ENCODE measurements around the gene CENPI. TPM values are rescaled to one million over a fixed set of nuclear protein-coding genes. Genes with fewer than 3 reads are reported as not detected.
A peak's percentile ranks its signal among the peaks of the same experiment; 100 is the strongest.

Gene CENPI
- total and polyA plus RNA-seq, 2 of the 13 experiments (the other 11 are each of a cell fraction or from before 2014, with no cell fraction given): 5.1 to 26.5 TPM

DNA sequence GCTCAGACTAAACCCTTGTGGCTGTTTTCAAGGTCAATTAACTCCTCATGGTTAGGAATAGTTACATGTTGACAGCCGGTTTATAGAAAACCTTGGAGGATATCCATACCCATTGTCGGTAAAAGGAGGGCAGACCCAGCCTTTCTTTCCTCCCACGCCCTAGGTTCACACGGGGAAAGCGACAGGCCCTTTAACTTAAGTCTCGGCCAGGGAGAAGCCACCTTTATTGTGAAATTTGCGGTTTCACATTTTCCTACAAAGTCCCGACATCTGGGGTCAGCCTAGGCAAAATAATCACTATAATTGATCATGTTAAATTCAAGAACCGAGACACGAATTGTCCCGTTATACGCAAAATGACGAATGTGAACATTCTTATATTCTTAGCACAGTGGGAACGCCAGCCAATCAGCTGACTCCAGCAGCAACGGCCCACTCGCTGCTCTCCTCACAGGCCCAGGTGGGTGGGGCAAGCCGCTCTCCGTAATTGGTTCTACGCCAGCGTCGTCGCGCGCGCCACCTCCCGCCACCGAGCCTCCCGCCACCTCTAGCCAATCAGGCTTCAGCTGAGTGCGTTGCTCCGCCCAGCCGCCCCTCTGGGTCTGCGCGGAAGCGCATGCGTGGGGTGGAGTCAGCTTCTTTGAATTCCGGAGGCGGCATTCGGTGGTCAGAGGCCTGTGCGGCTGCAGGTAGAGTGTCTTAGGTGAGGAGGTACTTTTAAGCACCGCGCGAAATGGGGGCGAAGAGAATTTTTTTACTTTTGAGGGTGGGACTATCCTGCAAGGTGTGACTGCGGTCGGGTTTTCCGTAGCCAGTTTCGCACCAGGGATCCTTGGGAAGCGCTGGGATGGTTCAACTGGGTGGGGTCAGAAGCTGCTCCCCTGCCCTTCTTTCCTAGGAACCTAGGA lies at the start of gene CENPI (continued):
- TF ChIP-seq, protein P1, sequence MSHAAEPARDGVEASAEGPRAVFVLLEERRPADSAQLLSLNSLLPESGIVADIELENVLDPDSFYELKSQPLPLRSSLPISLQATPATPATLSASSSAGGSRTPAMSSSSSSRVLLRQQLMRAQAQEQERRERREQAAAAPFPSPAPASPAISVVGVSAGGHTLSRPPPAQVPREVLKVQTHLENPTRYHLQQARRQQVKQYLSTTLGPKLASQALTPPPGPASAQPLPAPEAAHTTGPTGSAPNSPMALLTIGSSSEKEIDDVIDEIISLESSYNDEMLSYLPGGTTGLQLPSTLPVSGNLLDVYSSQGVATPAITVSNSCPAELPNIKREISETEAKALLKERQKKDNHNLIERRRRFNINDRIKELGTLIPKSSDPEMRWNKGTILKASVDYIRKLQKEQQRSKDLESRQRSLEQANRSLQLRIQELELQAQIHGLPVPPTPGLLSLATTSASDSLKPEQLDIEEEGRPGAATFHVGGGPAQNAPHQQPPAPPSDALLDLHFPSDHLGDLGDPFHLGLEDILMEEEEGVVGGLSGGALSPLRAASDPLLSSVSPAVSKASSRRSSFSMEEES (CRISPR knock-in tag; IDR thresholded peaks at IDR 0.05): no peak
- TF ChIP-seq ARNT2 (CRISPR knock-in tag; IDR thresholded peaks at IDR 0.05; ENCODE audit: low read depth) (peak; percentile 62), SALL2 (CRISPR knock-in tag; IDR thresholded peaks at IDR 0.05) (no peak), ZNF282 (IDR thresholded peaks at IDR 0.05; ENCODE audit: partially characterized antibody) (no peak), HHEX (CRISPR knock-in tag; IDR thresholded peaks at IDR 0.05) (no peak), HDAC2 (CRISPR knock-in tag; IDR thresholded peaks at IDR 0.05) (no peak), ZNF20 (CRISPR knock-in tag; IDR thresholded peaks at IDR 0.05) (no peak), CCDC6 (CRISPR knock-in tag; IDR thresholded peaks at IDR 0.05) (no peak; the same call in 1 of the 2 replicates), ZNF335 (CRISPR knock-in tag; IDR thresholded peaks at IDR 0.05) (no peak), ZC3H4 (CRISPR knock-in tag; IDR thresholded peaks at IDR 0.05; ENCODE audit: borderline replicate concordance) (no peak), ZNF562 (CRISPR knock-in tag; IDR thresholded peaks at IDR 0.05; ENCODE audit: borderline replicate concordance) (no peak), ZSCAN12 (CRISPR knock-in tag; IDR thresholded peaks at IDR 0.05) (no peak), CENPX (CRISPR knock-in tag; IDR thresholded peaks at IDR 0.05) (no peak), SP1 (IDR thresholded peaks at IDR 0.05) (no peak), SP1 (CRISPR knock-in tag; IDR thresholded peaks at IDR 0.05) (peak; percentile 72), ZFP36L1 (CRISPR knock-in tag; IDR thresholded peaks at IDR 0.05) (peak; percentile 87; the same call in 1 of the 2 replicates), MTF1 (CRISPR knock-in tag; IDR thresholded peaks at IDR 0.05) (no peak)
- TF ChIP-seq, protein P2, sequence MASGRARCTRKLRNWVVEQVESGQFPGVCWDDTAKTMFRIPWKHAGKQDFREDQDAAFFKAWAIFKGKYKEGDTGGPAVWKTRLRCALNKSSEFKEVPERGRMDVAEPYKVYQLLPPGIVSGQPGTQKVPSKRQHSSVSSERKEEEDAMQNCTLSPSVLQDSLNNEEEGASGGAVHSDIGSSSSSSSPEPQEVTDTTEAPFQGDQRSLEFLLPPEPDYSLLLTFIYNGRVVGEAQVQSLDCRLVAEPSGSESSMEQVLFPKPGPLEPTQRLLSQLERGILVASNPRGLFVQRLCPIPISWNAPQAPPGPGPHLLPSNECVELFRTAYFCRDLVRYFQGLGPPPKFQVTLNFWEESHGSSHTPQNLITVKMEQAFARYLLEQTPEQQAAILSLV (CRISPR knock-in tag; IDR thresholded peaks at IDR 0.05; ENCODE audit: borderline replicate concordance): 0 out of 2 replicates have a peak, but pooled peaks have one; percentile 35
- TF ChIP-seq, protein P3, sequence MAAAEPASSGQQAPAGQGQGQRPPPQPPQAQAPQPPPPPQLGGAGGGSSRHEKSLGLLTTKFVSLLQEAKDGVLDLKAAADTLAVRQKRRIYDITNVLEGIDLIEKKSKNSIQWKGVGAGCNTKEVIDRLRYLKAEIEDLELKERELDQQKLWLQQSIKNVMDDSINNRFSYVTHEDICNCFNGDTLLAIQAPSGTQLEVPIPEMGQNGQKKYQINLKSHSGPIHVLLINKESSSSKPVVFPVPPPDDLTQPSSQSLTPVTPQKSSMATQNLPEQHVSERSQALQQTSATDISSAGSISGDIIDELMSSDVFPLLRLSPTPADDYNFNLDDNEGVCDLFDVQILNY (CRISPR knock-in tag; conservative IDR thresholded peaks at IDR 0.05): peak; percentile 86
- TF ChIP-seq, protein P4, sequence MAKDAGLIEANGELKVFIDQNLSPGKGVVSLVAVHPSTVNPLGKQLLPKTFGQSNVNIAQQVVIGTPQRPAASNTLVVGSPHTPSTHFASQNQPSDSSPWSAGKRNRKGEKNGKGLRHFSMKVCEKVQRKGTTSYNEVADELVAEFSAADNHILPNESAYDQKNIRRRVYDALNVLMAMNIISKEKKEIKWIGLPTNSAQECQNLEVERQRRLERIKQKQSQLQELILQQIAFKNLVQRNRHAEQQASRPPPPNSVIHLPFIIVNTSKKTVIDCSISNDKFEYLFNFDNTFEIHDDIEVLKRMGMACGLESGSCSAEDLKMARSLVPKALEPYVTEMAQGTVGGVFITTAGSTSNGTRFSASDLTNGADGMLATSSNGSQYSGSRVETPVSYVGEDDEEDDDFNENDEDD (CRISPR knock-in tag; IDR thresholded peaks at IDR 0.05; ENCODE audit: borderline replicate concordance): peak; percentile 97
- TF ChIP-seq, protein P5, sequence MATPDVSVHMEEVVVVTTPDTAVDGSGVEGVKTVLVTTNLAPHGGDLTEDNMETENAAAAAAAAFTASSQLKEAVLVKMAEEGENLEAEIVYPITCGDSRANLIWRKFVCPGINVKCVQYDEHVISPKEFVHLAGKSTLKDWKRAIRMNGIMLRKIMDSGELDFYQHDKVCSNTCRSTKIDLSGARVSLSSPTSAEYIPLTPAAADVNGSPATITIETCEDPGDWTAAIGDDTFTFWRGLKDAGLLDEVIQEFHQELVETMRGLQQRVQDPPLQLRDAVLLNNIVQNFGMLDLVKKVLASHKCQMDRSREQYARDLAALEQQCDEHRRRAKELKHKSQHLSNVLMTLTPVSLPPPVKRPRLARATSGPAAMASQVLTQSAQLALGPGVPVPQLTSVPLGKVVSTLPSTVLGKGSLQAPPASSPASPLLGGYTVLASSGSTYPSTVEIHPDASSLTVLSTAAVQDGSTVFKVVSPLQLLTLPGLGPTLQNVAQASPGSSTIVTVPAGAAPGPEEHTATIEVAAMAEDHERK (CRISPR knock-in tag; IDR thresholded peaks at IDR 0.05; ENCODE audit: low read depth): 0 out of 2 replicates have a peak, but pooled peaks have one; percentile 23
- TF ChIP-seq, protein P6, sequence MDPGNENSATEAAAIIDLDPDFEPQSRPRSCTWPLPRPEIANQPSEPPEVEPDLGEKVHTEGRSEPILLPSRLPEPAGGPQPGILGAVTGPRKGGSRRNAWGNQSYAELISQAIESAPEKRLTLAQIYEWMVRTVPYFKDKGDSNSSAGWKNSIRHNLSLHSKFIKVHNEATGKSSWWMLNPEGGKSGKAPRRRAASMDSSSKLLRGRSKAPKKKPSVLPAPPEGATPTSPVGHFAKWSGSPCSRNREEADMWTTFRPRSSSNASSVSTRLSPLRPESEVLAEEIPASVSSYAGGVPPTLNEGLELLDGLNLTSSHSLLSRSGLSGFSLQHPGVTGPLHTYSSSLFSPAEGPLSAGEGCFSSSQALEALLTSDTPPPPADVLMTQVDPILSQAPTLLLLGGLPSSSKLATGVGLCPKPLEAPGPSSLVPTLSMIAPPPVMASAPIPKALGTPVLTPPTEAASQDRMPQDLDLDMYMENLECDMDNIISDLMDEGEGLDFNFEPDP (CRISPR knock-in tag; conservative IDR thresholded peaks at IDR 0.05): no peak

All from HepG2 (cell line).